Jurkat, Clone E6-1 (cell line): ENCODE measurements around the gene CCDC171. TPM values are rescaled to one million over a fixed set of nuclear protein-coding genes. Genes with fewer than 3 reads are reported as not detected.
A peak's percentile ranks its signal among the peaks of the same experiment; 100 is the strongest.
"Not testable (repeated sequence)": the region's sequence is repeated elsewhere in the genome, so short reads cannot be mapped to it uniquely, and the experiment has no call there.

Experiments
- DNase-seq: peaks from one replicate; pipeline ENCODE4 v3.0.0-alpha.2; 2011; ENCODE audit warnings: low read depth, low spot score
- H3K4me3 ChIP-seq: 2 replicates; pipeline ENCODE4 v1.5.1; 2011; ENCODE audit warnings: mild to moderate bottlenecking, low read length, control low read depth, moderate library complexity
- polyA plus RNA-seq: library from polyadenylated mRNA; unstranded; fragments of >200 nt; gene quantifications from one replicate; pipeline ENCODE4 v1.2.1, GENCODE V29; 2012; ENCODE audit warnings: missing spikeins; ENCODE audit not compliant: insufficient read length, insufficient read depth

CCDC171 gene
- 8.6 TPM for polyA plus RNA-seq

DNA sequence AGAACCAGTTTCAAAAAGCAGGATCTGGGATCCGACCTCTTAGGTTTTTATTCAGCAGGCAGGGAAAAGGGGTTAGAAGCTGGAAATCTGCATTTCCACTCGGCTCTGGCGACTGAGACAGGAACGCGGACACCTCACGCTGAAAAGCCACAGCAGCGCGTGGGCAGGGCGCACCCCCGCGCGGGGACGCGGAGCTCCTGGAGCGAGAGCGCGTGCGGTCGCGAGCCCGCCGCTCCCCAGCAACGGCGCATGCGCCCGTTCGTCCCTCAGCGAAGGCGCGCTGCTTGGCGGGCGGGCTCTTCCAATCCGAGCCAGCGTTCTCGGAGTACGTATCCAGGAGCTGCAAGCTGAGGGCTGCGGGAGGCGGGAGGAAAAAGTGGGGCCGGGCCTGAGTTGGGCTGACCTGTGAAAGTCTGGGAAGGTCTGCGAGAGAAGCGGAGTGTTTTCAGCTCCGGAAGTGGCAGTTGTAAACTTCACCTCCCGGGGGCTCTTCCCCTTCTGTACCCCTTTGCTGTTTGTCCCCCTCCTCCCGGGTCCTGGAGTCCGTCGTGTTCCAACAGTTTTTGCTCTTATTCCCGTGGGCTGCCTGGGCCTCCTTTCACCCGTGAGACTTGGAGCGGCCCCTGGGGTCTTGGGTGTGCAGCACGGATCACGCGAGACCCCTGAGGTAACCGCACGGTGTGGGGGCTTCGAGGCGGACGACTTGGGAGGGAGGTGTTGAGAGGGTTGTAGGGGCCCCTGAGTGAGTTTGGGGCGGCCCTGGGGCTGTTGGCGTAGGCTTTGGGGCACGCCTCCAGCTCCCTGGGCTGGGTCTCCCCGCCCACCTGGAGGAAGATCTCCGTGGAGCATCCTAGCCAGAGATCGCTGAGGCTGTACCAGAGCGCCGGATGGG, at the start of gene CCDC171:
TSS of gene CCDC171 (plus strand) at position 408 of the 892 bp plus-strand sequence. CDS start 11,046 bp downstream, outside the sequence.
- DNase-seq, result peak; percentile 95
- peak within 1 kb of the TSS; percentile 91 for H3K4me3 ChIP-seq

DNA sequence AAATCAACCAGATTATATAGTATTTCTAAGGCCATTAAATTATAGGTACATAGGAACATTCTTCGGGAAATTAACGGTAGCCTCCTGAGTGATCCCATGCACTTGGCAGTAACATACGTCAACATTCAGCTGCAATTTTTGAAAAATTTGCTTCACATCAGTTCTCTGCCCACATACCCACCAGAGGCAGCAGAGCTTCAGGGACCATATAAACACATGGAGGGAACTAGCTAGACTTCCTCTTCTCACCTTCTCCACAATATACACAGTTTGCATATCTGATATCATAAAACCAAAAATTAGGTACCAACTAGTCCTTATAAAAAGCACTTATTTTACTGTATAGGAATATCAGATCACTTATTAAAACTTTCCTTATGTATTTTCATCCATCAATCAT, 46.9 kb upstream of the CCDC171 start:
- DNase-seq, result no peak
- no peak overlapping the region for H3K4me3 ChIP-seq

DNA sequence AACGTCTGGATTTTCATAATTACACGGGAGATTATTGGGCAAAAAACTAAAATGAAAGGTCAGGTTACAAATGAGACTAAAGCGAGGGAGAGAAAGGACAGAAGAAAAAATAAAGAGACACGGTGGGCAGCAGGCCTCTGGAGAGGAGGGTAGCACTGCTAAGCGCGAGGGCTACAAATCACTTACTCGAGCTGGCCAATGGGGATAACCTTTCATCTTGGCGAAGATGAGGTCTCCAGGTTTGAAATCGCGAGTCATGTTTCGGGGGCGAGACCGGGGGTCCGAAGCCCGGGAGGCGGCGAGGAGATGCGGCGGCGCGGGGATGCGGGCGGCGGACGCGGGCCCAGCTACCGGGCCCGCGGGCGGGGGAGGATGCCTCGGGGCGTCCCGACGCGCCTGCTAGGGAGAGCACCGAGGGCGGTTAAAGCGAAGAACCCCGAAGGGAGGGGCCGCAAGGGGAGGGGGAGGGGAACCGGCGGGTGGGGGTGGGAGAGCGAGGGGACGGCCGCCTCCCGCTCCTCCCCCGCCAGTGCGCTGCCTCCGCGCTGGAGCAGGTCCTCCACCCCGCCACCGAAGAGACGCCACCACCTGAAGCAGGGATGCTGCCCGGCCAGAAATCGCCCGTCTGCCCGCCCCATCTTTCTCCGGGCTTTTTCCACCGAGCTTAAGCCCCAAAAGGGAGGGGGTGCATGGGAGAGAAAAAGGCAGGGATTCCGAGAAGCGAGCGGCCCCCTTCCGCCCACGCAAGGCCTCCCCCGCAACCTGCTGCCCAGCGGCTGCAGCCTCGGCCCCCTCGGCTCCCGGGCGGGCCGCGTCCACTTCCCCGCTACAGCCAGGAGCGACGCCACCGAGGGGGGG, 42.7 kb upstream of the CCDC171 start:
- DNase-seq, result peak; percentile 38
- peak overlapping the region; percentile 84 for H3K4me3 ChIP-seq

DNA sequence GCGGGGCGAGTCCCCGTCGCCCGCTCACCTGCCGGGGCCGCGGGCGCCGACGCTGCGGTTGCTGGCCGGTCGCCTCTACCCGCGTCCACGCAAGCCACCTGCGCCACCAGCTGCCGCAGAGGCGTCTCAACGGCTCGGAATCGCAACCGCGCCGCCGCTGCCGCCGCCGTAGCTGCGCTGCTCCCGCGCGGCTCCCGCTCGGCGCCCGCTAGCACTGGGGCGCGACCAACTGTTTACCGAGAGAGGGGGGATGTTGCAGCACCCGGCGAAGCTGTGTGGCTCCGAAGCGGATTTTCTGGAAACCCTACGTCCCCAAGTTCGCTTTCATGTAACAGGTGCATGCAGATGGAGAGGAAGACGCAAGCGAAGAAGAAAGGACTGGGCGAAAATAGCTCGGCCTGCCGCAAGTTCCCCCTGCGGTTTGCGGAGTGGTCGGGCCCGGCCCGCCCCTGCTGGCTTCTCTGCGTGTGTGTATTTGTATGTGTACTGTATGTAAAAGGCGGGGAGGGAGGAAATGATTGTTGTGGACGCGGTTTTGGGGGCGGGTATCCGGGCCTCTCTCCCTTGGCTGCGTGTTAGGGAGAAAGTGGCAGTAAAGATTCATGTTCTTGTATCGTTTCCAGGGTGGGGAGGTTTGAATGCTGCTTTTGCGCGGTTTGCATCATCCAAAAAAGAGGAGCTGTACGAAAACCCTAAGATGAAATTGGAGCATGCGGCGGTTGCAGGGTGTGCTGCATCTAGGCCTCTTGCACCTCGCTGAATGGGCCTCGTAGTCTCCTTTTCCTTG, 41.9 kb upstream of the CCDC171 start, which contains the start of gene PSIP1:
TSS of gene PSIP1 (minus strand) at position 182 of the 787 bp plus-strand sequence. CDS start 782 bp downstream, outside the sequence.
- peak; percentile 95 for DNase-seq
- H3K4me3 ChIP-seq, result peak within 1 kb of the TSS; percentile 84

DNA sequence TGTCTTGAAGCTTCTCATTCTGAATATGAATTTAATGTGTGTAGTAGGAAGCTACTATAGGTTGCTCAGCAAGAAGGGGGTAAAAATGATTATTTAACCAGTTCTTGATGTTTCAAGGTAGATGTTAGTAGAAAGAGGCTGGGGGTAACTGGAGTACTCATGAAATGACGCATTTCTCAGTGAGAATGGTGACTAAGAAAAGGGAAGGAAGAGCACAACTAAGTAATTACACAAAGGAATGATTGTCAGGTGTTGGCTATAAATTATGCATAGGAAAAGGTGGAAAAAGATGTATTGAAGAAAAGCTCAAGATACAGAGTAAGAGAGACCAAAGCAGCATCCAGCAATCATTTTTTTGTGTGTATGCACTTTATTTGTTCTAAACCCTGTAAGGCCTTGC, 40.6 kb upstream of the CCDC171 start:
- H3K4me3 ChIP-seq, result no peak overlapping the region
- DNase-seq, result no peak

DNA sequence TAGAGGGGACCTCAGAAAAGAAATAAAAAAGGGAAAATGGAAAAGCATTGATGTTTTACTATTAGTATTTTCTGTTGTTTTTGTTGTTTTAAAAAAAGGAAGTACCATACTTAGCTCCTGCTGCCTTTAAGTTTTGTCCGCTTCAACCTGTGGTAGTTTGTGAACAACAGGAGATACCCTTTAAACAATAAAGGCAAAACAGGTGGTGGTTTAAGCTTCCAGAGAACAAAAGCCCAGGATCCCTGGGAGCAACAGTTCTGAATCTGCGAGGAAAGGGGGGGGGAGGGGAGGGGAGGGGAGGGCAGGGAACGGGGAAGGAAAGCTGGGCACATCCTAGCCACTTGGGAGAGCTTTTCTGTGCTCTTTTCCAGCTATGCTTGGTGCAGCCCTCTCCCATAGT, 40.0 kb upstream of the CCDC171 start:
- DNase-seq, result no peak
- no peak overlapping the region for H3K4me3 ChIP-seq

DNA sequence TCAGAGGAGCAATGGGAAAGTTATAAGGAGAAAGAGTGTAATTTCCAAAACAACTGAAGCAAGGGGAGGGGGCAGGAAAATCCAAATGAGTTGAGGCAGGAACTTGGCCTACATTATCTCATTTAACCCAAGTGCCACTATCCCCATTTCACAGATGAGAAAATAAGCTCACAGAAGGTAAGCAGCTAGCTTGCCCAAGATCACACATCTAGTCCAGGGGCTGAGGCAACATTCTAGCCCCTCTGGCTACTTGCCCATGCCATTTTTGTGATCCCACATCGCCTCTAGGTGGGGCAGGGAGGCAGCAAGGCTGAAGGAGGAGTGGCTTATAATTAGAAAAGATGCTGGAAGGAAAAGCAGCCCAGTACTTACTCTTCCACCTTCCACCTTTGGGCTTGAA, 39.5 kb upstream of the CCDC171 start:
- no peak for DNase-seq
- no peak overlapping the region for H3K4me3 ChIP-seq

DNA sequence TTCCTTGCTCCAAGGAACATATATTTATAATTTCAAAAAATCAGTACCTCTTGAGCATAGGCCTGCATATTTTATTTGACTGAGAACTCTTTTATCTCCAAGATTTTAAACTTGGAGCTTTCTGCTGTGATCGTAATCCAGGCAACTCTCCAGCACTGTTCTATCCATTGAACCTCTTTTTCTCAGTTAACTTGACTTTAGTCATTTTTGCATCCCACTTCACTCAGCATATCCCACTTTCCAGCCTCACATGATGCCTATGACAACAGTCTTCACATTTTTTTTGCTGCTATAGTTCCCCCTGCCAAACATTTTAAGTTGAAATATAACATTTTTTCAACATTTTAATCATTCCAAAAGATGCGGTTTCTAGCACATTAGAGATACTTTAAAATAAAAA, 33.0 kb upstream of the CCDC171 start:
- no peak for DNase-seq
- H3K4me3 ChIP-seq, result no peak overlapping the region

DNA sequence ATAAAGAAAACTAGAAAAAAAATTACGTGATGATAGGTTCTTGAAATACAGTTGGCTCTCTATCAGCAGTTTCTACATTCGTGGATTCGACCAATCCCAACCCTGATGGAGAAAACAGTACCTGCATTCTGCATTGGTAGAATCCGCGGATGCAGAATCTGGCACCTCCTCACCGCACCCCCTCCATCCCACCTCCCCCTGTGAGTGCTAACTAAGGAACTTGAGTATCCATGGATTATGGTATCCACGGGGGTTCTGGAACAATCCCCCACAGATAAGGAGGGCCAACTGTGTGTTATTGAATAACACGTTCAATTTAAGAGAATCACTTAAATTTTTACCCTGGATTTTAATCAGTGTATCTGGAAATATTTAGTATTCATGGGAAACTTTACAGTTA, 31.6 kb upstream of the CCDC171 start:
- no peak overlapping the region for H3K4me3 ChIP-seq
- DNase-seq, result no peak

DNA sequence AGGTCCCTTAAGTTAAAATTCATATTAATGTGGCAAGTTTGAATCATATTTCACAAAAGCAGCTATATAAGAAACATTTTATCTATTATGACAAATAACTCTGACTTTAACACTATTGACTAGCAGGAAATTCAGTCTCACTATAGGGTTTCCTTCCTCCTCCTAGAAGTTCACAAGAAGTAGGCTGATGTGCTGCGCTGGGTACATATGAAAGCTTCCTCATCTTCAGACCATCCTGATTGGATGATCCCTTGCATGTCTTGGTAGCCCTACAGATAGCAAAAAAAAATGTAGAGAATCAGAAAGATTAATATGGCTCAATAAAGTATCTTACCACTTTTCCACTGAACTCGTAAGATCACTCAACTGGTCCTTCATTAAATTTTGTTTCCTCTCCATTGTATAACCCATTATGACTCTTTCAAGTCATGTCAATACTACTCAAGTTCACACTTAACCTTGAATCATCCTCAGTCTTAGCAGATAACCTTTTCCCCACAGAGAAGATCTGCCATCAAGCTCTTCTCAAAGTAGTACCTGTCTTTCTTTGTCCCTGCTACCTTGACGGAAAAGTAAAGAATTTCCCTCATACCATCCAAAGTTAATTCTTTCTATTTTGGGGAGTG, 30.6 kb upstream of the CCDC171 start:
- H3K4me3 ChIP-seq, result no peak overlapping the region
- no peak for DNase-seq

DNA sequence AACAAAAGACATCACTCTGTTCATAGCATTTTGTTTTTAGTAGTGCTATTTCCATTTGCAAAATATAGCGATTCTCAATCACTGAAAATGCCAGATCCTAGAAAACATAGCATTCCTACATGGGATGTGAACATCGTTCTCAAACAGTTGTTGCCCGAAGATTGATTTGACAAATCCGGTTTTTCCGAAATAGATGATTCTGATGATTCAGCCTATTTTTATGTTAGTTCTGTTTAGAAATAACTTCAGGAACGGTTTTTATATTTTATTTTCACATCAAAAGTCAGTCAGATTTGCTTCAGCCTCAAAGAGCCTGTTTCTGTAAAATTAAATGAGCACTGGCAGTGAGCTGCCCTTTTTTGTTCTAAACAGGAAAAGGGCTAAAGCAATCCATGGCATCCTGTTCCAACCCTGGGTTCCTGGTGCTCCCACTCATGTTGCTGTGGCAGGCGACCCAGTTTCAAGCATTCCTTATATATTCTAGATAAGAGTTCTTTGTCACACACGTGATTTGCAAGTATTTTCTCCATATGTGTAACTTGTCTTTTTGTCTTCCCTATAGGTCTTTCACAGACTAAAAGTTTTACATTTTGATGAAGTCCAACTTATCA, 27.9 kb upstream of the CCDC171 start:
- H3K4me3 ChIP-seq, result no peak overlapping the region
- no peak for DNase-seq

DNA sequence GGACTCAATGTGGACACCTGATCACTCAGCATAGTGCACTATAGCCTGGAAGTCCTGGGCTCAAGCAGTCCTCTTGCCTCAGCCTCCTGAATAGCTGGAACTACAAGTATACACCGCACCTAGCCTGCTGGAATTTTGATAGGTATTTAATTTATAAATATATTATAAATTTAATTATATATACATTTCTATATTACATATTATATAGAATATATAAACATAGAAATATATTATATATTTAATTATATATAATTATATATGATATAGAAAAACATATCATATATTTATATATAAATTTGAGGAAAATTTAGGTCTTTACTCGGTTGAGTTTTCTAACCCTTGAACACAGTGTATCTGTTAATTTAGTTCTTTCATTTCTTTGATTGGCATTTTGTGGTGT, 26.9 kb upstream of the CCDC171 start:
- H3K4me3 ChIP-seq, result no peak overlapping the region
- DNase-seq, result no peak

DNA sequence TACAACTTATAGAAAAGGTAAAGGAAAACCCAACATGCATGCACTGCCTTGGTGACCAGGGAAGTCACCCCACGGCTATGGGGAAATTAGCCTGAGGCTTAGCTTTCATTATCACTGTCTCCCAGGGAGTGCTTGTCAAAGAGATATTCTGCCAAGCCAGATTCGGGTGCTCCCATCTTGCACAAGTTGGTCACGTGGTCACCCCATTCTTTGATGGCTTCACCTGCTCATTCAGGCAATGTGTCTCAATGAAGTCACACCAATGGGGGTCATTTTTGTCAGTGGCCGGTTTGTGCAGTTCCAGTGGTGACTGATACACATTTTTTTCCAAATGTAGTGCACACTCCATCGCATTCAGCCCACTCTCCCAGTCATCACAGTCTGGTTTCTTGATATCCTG, 25.8 kb upstream of the CCDC171 start:
- not testable (repeated sequence) for H3K4me3 ChIP-seq, DNase-seq

DNA sequence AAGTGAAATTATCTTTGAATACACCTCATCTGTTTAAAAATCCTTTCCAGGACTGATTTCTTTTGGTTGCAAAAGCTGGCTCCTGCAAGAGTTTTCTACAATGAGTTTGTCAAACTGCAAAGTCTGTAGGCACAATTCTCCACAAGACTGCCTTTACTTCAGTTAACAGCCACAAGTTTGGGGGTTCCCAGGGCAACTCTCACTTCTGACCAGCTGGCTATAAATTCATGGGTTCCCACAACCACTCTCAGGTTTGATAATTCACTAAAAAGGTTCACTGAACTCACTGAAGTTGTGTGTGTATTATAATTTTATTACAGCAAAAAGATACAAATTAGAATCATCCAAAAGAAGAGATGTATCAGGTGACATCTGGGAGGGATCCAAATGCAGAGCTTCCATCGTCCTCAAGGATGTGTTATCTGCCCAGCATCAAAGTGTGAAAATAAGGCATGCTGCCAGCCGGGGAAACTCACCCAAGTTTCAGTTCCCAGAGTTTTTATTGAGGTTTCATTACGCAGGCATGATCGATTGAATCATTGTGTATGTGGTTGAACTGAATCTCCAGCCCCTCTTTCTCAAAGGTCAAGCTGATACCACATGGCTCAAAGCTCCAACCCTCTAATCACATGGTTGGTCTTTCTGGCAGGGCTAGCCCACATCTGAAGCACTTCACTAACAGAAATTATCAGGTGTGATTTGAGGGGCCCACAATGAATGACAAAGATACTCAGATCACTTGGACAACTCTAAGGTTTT, 23.1 kb upstream of the CCDC171 start:
- no peak overlapping the region for H3K4me3 ChIP-seq
- no peak for DNase-seq

DNA sequence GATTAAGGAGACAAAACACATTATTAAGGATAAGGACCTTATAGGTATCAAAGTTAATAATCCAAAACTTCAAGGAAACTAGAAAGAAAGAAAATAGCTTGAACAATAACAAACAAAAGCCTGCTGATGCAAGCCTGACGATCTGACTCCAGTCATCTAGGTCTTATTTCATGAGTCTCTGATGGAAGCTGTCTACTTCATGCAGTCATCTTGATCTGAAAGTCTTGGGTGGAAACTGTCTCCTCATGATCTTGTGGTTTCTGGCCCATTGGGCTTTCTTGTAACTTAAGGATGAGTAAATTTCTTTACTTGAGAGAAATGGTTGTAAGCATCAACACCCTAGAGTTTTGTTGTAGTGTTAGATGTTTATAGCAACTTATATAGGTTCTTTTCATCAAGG, 21.5 kb upstream of the CCDC171 start:
- DNase-seq, result no peak
- no peak overlapping the region for H3K4me3 ChIP-seq

DNA sequence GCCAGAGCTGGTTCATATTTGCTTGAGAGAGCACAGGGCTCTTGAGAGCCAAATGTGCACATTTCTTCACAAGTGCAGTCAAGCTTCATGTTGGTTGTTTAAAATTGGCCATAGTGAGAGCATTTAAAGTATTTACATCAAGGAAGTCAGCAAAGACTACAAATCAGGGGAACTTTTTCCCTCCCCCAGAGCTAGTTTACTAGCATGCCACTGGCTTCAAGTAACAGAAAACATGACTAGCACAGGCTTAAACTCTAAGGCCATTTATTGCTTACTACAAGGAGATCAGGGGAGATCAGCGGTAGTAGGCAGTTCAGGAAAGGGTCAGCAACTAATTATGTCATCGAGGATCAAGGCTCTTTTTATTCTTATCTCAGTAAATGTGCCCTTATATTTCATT, 11.0 kb upstream of the CCDC171 start:
- no peak overlapping the region for H3K4me3 ChIP-seq
- DNase-seq, result no peak

DNA sequence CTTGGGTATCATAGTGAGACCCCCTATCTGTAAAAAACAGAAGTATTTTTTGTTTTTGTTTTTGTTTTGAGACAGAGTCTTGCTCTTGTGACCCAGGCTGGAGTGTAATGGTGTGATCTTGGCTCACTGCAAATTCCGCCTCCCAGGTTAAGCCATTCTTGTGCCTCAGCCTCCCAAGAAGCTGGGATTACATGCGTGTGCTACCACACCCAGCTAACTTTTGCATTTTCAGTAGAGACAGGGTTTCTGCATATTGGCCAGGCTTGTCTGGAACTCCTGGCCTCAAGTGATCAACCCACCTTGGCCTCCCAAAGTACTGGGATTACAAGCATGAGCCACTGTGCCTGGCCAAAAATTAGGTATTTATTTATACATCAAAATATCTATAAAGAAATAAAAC, 10.2 kb upstream of the CCDC171 start:
- H3K4me3 ChIP-seq, result no peak overlapping the region
- no peak for DNase-seq
